ENCODE results near the gene MINDY1. TPM values are rescaled to one million over a fixed set of nuclear protein-coding genes. Genes with fewer than 3 reads are reported as not detected.

The MINDY1 gene
- total RNA-seq, 1 experiment from 2014 or later: 6.8 TPM

GRCh38 chr1:150973258-150973835 lies 33.4 kb downstream of the MINDY1 start:
- no peak overlapping the region for H2BK12ac ChIP-seq (ENCODE audit: insufficient read length, low read depth, low read length)
- H3K27me3 ChIP-seq (ENCODE audit: insufficient read depth, low read length): no peaks in the 10 kb centered on the region
- peak overlapping the region; percentile 78 to 86 for H3K4me3 Mint-ChIP-seq
- H3K4me1 ChIP-seq (ENCODE audit: insufficient read depth, low read length): peaks cover 18% of the 10 kb centered on the region
- H3T11ph ChIP-seq (ENCODE audit: low read length): no peak overlapping the region
- no peaks in the 10 kb centered on the region for H3K79me1 ChIP-seq (ENCODE audit: insufficient read depth, low read depth, low read length, poor library complexity, severe bottlenecking)
- no peak overlapping the region for H4K5ac ChIP-seq (ENCODE audit: insufficient read length, low read depth, low read length)
- no peak overlapping the region for H2BK5ac ChIP-seq (ENCODE audit: insufficient read length, low read length)
- H3K79me2 ChIP-seq (ENCODE audit: insufficient read depth, low read length): peaks cover 31% of the 10 kb centered on the region; the same call in 1 of the 2 replicates
- H3K4me2 ChIP-seq (ENCODE audit: insufficient read depth, insufficient read length, low read length): peak overlapping the region; percentile 72
- H3K56ac ChIP-seq (ENCODE audit: insufficient read length, low read depth, low read length): no peak overlapping the region
- peaks cover 58 to 63% of the 10 kb centered on the region in 2 experiments for H3K4me1 Mint-ChIP-seq
- H3K36me3 Mint-ChIP-seq (ENCODE audit: insufficient read depth in 1 of 3, low read depth in 3 of 3): peaks cover 9 to 12% (median 11%) of the 10 kb centered on the region in 3 experiments; a peak in 6 of 7 replicates
- no peak overlapping the region for H2AK5ac ChIP-seq (ENCODE audit: insufficient read length, low read length)
- H3K23ac ChIP-seq (ENCODE audit: insufficient read length, low read depth, low read length): no peak overlapping the region
- H3K9me3 Mint-ChIP-seq: no peaks in the 10 kb centered on the region
- no peaks in the 10 kb centered on the region for H4K20me1 ChIP-seq (ENCODE audit: control insufficient read depth, insufficient read depth, insufficient read length)
- no peak overlapping the region for H3K14ac ChIP-seq (ENCODE audit: insufficient read depth, low read length)
- no peak overlapping the region for H2BK15ac ChIP-seq (ENCODE audit: low read depth, low read length)
- H2AFZ ChIP-seq (ENCODE audit: low read length): no peak overlapping the region
- no peak overlapping the region for H3K4ac ChIP-seq (ENCODE audit: low read depth, low read length)
- TF ChIP-seq CTCF (conservative IDR thresholded peaks at IDR 0.05): no peak
- no peak overlapping the region for H3K27ac ChIP-seq (ENCODE audit: insufficient read length, low read depth, low read length)
- H3K27me3 Mint-ChIP-seq (ENCODE audit: low read depth): no peaks in the 10 kb centered on the region
- H3K23me2 ChIP-seq (ENCODE audit: insufficient read length, low read depth, low read length, poor library complexity, severe bottlenecking): peaks cover 12% of the 10 kb centered on the region
- DNase-seq: no peak
- no peaks in the 10 kb centered on the region for H3K9me3 ChIP-seq (ENCODE audit: control insufficient read depth, low read depth, low read length)
- H4K8ac ChIP-seq (replicated peaks; ENCODE audit: insufficient read length, low read depth, low read length): no peak overlapping the region
- H3K27ac Mint-ChIP-seq: peak overlapping the region in 2 of 3 experiments; percentile 14 to 27; a peak in 1 of 7 replicates
- H3K9ac ChIP-seq (ENCODE audit: extremely low read depth, insufficient read length, low read length): peak overlapping the region; percentile 64
- no peak overlapping the region for H2BK120ac ChIP-seq (ENCODE audit: low read depth, low read length, poor library complexity, severe bottlenecking)
- no peak overlapping the region for H4K91ac ChIP-seq (ENCODE audit: insufficient read length, low read depth, low read length)
- no peak overlapping the region for H2BK20ac ChIP-seq (ENCODE audit: low read depth, low read length, poor library complexity, severe bottlenecking)
- no peak overlapping the region for H3K18ac ChIP-seq (ENCODE audit: insufficient read length, low read depth, low read length)
- WGBS (ENCODE audit: extremely low coverage, insufficient read length, low lambda C conversion rate): no CpG with 5 or more reads among the region's 15 CpGs
